Keratinocyte (primary cell): Measurements from ENCODE around the gene UNC5A.

ENCODE experiments used
- CTCF ChIP-seq, 3 experiments: IDR thresholded peaks in 1 of 3; conservative IDR thresholded peaks in 1 of 3; optimal IDR thresholded peaks in 1 of 3; 2 replicates in 2 of 3; 3 replicates in 1 of 3; pipeline versions ENCODE3 to v1.5.1; 2011; ENCODE audit warnings: low read length in 3 of 3, mild to moderate bottlenecking in 3 of 3, moderate library complexity in 2 of 3, control low read depth in 1 of 3, inconsistent platforms in 1 of 3; ENCODE audit not compliant: insufficient read depth in 2 of 3; ENCODE audit errors: extremely low read depth in 1 of 3
- EZH2 ChIP-seq: IDR thresholded peaks from one replicate; pipeline ENCODE4 v1.6.1; 2012; ENCODE audit warnings: inconsistent platforms, mild to moderate bottlenecking, low read length, moderate library complexity

- TF ChIP-seq CTCF (optimal IDR thresholded peaks at IDR 0.05 in 1 of 3, IDR thresholded peaks at IDR 0.05 in 1 of 3, conservative IDR thresholded peaks at IDR 0.05 in 1 of 3; ENCODE audit: extremely low read depth in 1 of 3, insufficient read depth in 2 of 3, low read length in 3 of 3): no peak
- no peak for TF ChIP-seq EZH2
Observed at GRCh38 chr5:176797456-176798050, 12.8 kb upstream of the UNC5A start.
